TTC549 (cell line): ENCODE measurements around the gene PRPF6.

Experiments used
- FAIRE-seq: peaks from 2 replicates; lab custom pipeline; 2012; peaks lifted over from hg19 to GRCh38; lab: Jason Lieb, UNC

Gene PRPF6

DNA sequence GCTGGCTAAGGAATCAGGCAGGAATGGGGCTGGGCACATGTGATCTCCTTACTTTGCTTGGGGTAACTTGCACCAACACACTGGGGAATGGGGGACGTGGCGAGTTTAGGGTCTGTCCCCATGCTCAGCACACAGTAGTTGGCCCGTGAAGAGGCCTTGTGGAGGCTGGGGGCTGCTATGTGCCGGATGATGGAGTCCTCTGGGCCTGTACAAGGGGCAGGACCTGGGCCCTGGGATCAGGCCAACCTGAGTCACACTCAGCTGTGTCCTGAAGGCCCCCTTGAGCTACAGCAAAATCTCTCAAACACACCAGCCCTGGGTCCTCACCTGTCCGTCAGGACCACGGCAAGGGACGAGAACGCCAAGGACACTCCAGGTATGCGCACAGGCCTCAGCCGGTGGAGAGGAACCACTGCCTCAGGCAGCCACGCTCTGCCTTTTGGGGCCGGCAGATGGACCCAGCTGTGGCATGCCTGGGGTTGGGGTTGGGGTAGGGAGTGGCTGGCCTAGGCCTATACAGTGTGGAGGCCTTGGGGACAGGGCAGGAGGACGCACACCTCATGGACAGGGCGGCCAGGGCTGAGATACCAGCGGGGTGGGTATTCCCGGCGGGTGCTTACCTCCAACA lies 35.8 kb upstream of the PRPF6 start:
- no peak for FAIRE-seq

- FAIRE-seq = no peak
Measured at GRCh38 chr20:63945921-63946920, 34.7 kb upstream of the PRPF6 start.

- no peak for FAIRE-seq
Measured at GRCh38 chr20:63946986-63947637, 33.8 kb upstream of the PRPF6 start.

DNA sequence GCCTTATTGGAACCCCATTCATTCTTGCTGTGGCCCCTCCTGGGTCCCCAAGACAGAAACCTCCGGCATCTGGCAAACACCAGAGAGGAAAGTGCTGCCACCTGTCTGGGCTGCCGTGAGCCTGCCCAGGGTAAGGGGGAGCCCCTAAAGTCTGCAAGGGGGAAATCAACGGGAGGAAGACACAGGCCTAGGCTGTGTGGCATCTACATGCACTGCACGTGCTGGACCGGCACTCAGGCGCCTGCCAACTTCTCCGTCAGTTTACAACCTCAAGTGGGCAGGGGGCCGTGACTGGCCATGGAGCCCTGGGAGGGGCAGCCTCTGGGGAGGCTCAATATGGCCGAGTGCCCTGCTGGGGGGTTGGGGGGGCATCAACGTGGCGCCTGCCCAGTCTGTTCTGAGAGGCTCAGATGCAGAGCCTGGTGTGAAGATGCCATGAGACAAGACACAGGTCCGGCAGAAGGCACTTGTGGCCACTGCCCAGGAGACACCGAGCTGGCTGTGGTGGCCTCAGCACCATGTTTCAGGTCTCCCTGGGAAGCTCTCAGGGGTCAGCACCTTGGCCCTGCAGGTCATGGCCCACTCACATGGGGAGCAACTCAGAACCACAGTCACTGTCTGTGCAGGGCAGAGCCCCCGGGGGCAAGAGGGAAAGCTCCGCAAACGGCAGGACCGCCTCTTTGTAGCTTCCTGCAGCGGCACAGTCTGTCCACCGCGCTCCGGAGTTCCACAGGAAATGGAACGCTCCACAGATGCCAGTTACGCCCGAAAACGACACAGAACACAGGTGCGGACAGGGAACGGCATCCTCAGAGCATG lies 33.1 kb upstream of the PRPF6 start:
- no peak for FAIRE-seq

DNA sequence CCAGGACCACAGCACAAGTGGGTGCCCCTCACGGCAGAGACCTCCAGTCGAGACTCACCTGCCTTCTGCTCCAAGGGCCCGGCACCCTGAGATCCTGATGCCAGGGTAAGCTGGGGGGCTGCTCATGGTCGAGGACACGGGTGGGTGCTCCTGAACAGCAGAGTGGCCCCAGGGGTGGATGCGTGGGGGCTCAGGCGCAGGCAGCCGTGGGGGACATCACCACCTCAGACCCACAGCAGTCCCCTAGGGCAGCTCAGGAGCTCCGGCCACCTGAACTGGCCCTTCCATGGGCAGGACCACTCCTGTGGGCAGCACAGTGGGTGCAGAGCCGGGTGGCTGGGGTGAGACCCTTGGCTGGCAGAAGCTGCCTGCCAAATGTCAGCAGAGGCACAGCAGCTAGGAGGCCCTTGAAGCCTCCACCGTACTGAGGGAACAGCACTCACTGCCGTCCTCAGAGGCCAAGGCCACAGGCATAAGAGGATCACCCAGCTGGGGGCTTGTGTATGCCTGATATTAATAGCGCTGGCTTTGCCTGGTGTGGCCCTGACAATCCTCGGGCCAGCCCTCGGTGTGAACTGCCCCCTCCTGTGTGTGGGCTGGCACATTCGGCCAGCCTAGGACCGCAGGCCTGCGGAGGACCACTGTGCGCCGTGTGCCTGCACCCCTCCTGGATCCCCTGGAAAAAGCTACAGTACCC lies 30.1 kb upstream of the PRPF6 start:
- FAIRE-seq = no peak

GRCh38 chr20:63951398-63952209 lies 29.3 kb upstream of the PRPF6 start:
- FAIRE-seq = no peak

GRCh38 chr20:63952210-63952535 lies 28.8 kb upstream of the PRPF6 start:
- no peak for FAIRE-seq

GRCh38 chr20:63952769-63953168 lies 28.2 kb upstream of the PRPF6 start:
- no peak for FAIRE-seq

GRCh38 chr20:63953764-63954429 lies 27.0 kb upstream of the PRPF6 start:
- FAIRE-seq = no peak

DNA sequence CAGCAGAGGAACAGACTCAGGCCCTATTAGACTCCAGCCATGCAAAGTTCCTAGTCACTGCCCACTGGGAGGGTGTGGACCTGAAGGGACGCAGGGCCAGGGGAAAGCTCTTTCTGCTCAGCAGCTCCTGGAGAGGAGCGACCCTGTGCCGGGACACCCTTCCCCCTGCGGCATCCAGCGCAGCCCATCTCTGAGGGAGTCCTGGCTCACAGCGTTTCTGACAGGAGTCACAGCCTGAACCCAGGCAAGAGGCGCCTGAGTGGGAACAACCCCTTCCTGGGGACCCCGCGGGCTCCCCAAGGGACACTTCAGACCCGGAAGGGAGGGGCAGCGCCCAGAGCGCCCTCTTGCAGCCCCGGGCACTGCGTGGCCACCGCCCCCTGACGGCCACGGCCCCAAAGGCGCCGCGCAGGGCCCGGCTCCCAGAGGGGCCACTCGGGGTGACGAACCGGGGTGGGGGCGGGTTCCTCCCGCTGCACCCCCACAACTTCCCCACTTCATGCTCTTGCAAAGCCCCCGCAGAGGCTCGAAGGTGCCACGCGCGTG lies 25.6 kb upstream of the PRPF6 start:
- FAIRE-seq = no peak

GRCh38 chr20:63955827-63956663 lies 24.9 kb upstream of the PRPF6 start, which contains the start of gene UCKL1:
Gene UCKL1 (minus strand): TSS chr20:63956416. CDS start chr20:63956372, 44 bp downstream.
- FAIRE-seq = no peak

DNA sequence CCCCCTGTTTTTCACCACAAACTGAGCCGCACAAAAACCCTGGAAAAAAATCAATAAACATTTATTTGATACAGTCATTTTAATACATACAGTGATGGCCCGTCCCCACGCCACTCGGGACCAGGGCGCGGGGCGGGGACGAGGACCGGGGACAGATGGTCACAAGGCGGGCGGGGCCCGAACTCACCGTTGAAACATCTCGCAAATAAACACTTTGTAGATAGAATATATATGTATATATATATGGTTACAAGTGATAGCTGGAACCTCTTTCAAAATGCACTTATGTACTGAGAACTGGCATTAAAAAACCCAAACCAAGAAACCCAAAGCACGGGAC lies 24.3 kb upstream of the PRPF6 start:
- no peak for FAIRE-seq

GRCh38 chr20:63957004-63957689 lies 23.8 kb upstream of the PRPF6 start:
- FAIRE-seq = no peak

DNA sequence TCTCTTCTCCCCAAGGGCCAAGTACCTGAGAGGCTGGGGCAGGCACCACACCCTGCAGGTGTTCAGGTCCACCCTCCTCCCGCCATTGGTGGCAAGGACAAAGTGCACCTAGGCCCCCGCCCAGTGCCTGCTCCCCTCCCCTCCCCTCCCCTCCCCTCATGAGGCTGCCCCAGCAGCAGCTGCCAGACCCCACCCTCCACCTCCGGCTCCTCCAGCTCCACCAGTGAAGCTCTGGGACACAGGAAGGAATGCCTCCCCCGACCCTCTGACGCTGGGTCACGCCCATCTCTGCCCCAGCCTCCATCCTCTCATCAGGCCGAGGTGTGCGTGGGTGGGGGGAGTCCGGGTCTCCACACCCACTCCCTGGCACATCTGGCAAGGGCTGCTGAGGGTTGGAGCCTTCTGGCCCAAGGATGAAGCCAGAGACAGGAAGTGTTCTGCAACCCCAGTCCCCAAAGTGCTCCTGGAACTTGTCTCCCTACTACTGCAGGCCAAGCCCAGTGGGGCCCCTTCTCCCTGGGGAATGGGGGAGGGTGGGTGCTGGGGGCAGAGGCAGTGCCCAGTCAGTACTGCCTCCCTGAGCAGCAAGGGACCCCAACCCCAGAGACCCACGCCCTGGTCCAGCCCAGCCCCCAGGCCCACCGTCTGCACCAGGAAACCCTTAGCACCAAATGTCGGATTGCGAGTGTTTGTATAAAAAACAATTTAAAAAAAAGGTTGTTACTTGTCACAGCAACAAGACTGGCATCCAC lies 23.1 kb upstream of the PRPF6 start:
- no peak for FAIRE-seq

DNA sequence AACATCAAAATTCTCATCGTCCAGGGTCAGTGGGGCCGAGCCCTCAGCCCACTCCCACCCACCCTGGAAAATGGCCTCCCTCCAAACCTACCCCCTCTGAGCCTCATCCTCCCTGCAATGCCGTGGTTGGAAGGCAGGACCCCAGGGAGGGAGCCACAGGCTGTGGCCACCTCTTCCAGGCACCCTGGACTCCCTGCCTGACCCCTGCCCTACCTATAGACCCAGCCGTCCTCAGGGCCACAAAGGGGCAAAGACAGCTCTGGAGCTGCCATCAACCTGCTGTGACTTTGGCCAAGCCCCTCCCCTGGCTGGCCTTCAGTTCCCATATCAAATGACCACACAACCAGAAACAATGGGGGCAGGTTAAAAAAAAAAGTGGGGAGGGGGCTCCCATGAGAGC lies 22.5 kb upstream of the PRPF6 start:
- no peak for FAIRE-seq

DNA sequence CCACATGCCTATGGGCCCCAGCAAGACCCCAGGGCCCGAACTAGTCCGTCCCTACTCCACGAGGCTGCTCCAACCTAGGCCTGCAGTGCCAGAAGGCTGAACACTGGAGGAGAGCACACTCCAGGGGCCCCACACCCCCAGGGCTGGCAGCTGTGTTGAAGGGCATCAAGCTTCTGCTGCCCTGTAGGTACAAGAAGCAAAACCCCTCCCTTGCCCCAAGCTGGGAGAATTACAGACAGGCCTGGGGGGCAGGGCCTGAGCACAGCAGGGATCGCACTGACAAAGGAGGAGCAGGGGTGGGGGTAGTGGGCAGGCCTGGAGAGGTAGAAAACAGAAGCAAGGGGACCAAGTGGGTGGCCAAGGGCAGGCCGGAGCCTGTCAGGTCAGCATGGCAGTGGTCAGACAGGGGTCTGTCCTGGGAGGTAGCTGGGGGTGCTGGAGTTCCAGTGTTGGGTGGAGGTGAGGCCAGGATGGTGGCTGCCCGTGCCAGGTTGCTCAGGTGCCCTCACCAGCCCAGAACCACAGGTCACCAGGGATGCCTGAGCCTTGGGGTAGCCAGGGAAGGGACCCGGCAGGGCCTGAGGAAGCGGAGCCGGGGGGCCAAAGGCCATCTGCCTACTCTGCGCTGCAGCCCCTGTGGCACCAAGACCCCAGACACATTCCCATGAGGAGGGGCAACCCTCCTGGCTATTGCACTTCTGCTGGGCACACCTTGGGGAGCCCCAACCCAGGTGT lies 21.8 kb upstream of the PRPF6 start:
- no peak for FAIRE-seq

- FAIRE-seq = no peak
Measured at GRCh38 chr20:63959699-63960075, 21.2 kb upstream of the PRPF6 start.
